T-cell (primary cell): ENCODE data around the gene MIF4GD. TPM values are rescaled to one million over a fixed set of nuclear protein-coding genes. Genes with fewer than 3 reads are reported as not detected.
"Not testable (repeated sequence)": the region's sequence is repeated elsewhere in the genome, so short reads cannot be mapped to it uniquely, and the experiment has no call there.

Source experiments
- ATAC-seq, 4 experiments: fragments of 200-7000 bp in 3 of 4; fragments of 150-1000 bp in 1 of 4; cut with Tn5 transposase; replicated peaks in 1 of 4; 1 replicate in 3 of 4; 2 replicates in 1 of 4; pipeline ENCODE4 v1.10.0; 2021; ENCODE audit warnings: moderate library complexity in 3 of 4, mild to moderate bottlenecking in 2 of 4, moderate number of reproducible peaks in 1 of 4
- CTCF ChIA-PET, 2 donors: fragments of 300-600 bp; sonication (Branson Sonifier 250); formaldehyde crosslinking; loops; one replicate each; lab custom pipeline; 2022; ENCODE audit warnings: antibody characterized with exemption in 2 of 2; lab: Charles Lee
- POLR2A ChIA-PET, 2 donors: fragments of 300-600 bp; sonication (Branson Sonifier 250); formaldehyde crosslinking; loops; one replicate each; lab custom pipeline; 2022; ENCODE audit warnings: antibody characterized with exemption in 2 of 2; lab: Charles Lee
- DNase-seq, 35 experiments: peaks; one replicate each; pipeline versions ENCODE4 v3.0.0 to v3.0.0-alpha.2; 2013 to 2023
- H3K27ac ChIP-seq: one replicate; pipeline ENCODE4 v1.5.1; 2013; ENCODE audit warnings: low read length
- H3K27me3 ChIP-seq, 2 experiments: replicated peaks in 1 of 2; 1 replicate in 1 of 2; 2 replicates in 1 of 2; pipeline versions ENCODE4 v1.6.1 to v1.7.0; 2013; ENCODE audit warnings: low read length in 1 of 2, mixed read lengths in 1 of 2; ENCODE audit not compliant: control insufficient read depth in 2 of 2, insufficient read depth in 2 of 2; ENCODE audit errors: extremely low read depth in 1 of 2
- H3K36me3 ChIP-seq, 2 donors: 1 replicate in 1 of 2; 2 replicates in 1 of 2; pipeline versions ENCODE4 v1.6.1 to v1.7.0; 2013; ENCODE audit warnings: low read length in 1 of 2; ENCODE audit not compliant: control insufficient read depth in 2 of 2, insufficient read depth in 1 of 2; ENCODE audit errors: extremely low read depth in 1 of 2
- H3K4me1 ChIP-seq, 2 experiments: 1 replicate in 1 of 2; 2 replicates in 1 of 2; pipeline versions ENCODE4 v1.6.1 to v1.7.0; 2013; ENCODE audit warnings: low read length in 2 of 2, mixed read lengths in 1 of 2; ENCODE audit not compliant: insufficient read depth in 2 of 2, control insufficient read depth in 1 of 2; ENCODE audit errors: extremely low read depth in 1 of 2
- H3K4me3 ChIP-seq, 2 donors: 1 replicate in 1 of 2; 2 replicates in 1 of 2; pipeline versions ENCODE4 v1.5.1 to v1.7.0; 2013; ENCODE audit warnings: mild to moderate bottlenecking in 2 of 2, low read length in 1 of 2, moderate library complexity in 1 of 2; ENCODE audit not compliant: control insufficient read depth in 1 of 2; ENCODE audit errors: extremely low read depth in 1 of 2
- H3K9me3 ChIP-seq: 2 replicates; pipeline ENCODE4 v1.7.0; 2013
- H3K27ac Mint-ChIP-seq, 2 donors: one replicate each; pipeline ENCODE4 v1.8.0; 2020 to 2021; ENCODE audit warnings: mild to moderate bottlenecking in 2 of 2, mixed read lengths in 2 of 2
- H3K27me3 Mint-ChIP-seq, 2 donors: one replicate each; pipeline ENCODE4 v1.8.0; 2021 to 2022; ENCODE audit warnings: mixed read lengths in 2 of 2
- H3K36me3 Mint-ChIP-seq: one replicate; pipeline ENCODE4 v1.8.0; 2021; ENCODE audit warnings: mixed read lengths
- H3K4me1 Mint-ChIP-seq, 3 donors: one replicate each; pipeline ENCODE4 v1.8.0; 2020 to 2022; ENCODE audit warnings: mixed read lengths in 3 of 3, mild to moderate bottlenecking in 1 of 3
- H3K4me3 Mint-ChIP-seq, 3 donors: one replicate each; pipeline ENCODE4 v1.8.0; 2020 to 2022; ENCODE audit warnings: mild to moderate bottlenecking in 3 of 3, mixed read lengths in 3 of 3, moderate library complexity in 3 of 3
- H3K9me3 Mint-ChIP-seq, 3 donors: one replicate each; pipeline ENCODE4 v1.8.0; 2020 to 2022; ENCODE audit warnings: mixed read lengths in 3 of 3
- WGBS: methylation state at CpG from one replicate; pipeline ENCODE4 v1.1.5; 2013; ENCODE audit warnings: missing lambda C conversion rate; ENCODE audit not compliant: insufficient coverage; 5-methylcytosine and 5-hydroxymethylcytosine counted together
- total RNA-seq, 35 experiments: library from RNA in 6 of 35; stranded (reverse) in 6 of 35; fragments of 120-200 nt in 1 of 35; gene quantifications; one replicate each; pipeline versions ENCODE4 v1.2.1 to v1.2.4 and lab custom pipeline; 2013 to 2026

The MIF4GD gene
- total RNA-seq, 5 donors from 2014 or later (not counting 1 experiment from before 2014, with no cell fraction given): 27.1 to 45.6 (median 39.2) TPM

DNA sequence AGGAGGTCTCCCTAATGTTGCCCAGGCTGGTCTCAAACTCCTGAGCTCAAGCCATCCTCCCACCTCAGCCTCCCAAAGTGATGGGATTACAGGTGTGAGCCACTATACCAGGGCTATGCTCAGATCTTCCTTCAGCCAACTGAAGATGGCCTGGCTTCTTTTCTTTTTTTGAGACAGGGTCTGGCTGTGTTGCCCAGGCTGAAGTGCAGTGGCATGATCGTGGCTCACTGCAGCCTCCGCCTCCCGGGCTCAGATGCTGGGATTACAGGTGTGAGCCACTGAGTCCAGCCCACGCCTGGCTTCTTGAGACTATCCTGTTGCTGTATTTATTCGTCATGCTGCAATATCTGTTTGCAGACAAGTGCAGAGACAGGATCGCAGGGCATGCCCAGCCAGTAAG is 14.1 kb upstream of the MIF4GD start:
- Mint-ChIP-seq H3K4me3 (no peak overlapping the region), H3K27ac (no peak overlapping the region), H3K36me3 (peaks cover 23% of the 10 kb centered on the region), H3K4me1 (peaks cover 14 to 22% (median 16%) of the 10 kb centered on the region in 3 donors), H3K27me3 (no peaks in the 10 kb centered on the region), H3K9me3 (no peaks in the 10 kb centered on the region)
- Histone ChIP-seq H3K4me3 (no peak overlapping the region), H3K4me1 (peaks cover 5 to 15% of the 10 kb centered on the region in 2 experiments), H3K27me3 (no peaks in the 10 kb centered on the region), H3K36me3 (peaks cover 16 to 34% of the 10 kb centered on the region in 2 donors), H3K9me3 (no peaks in the 10 kb centered on the region), H3K27ac (no peak overlapping the region)
- ChIA-PET CTCF (no interaction called here), POLR2A (no interaction called here)
- 85% methylated on average over 6 of the region's 6 CpGs for WGBS
- ATAC-seq: no peak
- no peak for DNase-seq

DNA sequence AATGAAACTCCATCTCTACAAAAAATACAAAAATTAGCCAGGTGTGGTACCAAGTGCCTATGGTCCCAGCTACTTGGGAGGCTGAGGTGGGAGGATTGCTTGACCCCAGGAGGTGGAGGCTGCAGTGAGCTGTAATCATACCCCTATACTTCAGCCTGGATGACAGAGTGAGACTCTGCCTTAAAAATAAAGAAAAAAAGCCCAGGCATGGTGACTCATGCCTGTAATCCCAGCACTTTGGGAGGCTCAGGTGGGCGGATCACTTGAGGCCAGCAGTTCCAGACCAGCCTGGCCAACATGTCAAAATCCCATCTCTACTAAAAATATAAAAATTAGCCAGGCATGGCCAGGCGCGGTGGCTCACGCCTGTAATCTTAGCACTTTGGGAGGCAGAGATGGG is 9.2 kb upstream of the MIF4GD start:
- ATAC-seq, H3K4me1 Mint-ChIP-seq, H3K9me3 Mint-ChIP-seq, H3K27ac ChIP-seq, H3K9me3 ChIP-seq, POLR2A ChIA-PET, H3K27ac Mint-ChIP-seq, H3K4me3 ChIP-seq, CTCF ChIA-PET, H3K4me3 Mint-ChIP-seq, H3K27me3 Mint-ChIP-seq, DNase-seq, H3K4me1 ChIP-seq, H3K27me3 ChIP-seq: not testable (repeated sequence)
- peaks cover 22% of the 10 kb centered on the region for H3K36me3 Mint-ChIP-seq
- WGBS: 100% methylated on average over 2 of the region's 4 CpGs
- H3K36me3 ChIP-seq: peaks cover 6 to 32% of the 10 kb centered on the region in 2 donors

DNA sequence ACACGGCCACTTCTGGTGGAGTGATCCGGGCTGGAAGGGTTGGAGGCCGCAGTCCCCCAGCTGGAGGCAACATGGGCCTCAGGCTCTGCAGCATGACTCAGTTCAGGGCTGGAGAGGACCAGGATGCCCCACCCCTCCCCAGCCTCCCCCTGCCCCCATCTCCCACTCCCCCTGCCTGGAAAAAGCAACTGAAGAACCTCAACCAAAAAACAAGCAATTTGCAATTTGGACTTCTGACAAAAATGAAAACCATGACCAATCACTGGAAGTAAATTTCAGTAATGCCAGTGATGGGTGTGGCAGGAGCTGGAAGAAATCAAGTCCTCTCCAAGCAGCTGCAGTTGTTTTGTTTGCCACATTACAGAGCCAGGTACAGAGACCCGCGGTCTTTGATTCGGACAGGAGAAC is 6.6 kb upstream of the MIF4GD start:
- ATAC-seq (no peak), DNase-seq (no peak)
- H3K27ac ChIP-seq: no peak overlapping the region
- ChIA-PET POLR2A (interaction anchor here in 1 of 2 donors (0.5 kb wide), 1 partner anchor 75 kb away, joined by 6 read pairs; no protein-coding TSS in a partner anchor), CTCF (no interaction called here)
- no peaks in the 10 kb centered on the region for H3K9me3 ChIP-seq
- Mint-ChIP-seq H3K4me3 (no peak overlapping the region), H3K9me3 (no peaks in the 10 kb centered on the region), H3K27me3 (no peaks in the 10 kb centered on the region), H3K36me3 (peaks cover 16% of the 10 kb centered on the region), H3K27ac (no peak overlapping the region), H3K4me1 (peaks cover 2 to 13% (median 8%) of the 10 kb centered on the region in 3 donors)
- no peaks in the 10 kb centered on the region for H3K27me3 ChIP-seq
- no peak overlapping the region for H3K4me3 ChIP-seq
- peaks cover 6 to 22% of the 10 kb centered on the region in 2 donors for H3K36me3 ChIP-seq
- peaks cover 0 to 7% of the 10 kb centered on the region in 2 experiments for H3K4me1 ChIP-seq
- WGBS: 95% methylated on average over 3 of the region's 6 CpGs

DNA sequence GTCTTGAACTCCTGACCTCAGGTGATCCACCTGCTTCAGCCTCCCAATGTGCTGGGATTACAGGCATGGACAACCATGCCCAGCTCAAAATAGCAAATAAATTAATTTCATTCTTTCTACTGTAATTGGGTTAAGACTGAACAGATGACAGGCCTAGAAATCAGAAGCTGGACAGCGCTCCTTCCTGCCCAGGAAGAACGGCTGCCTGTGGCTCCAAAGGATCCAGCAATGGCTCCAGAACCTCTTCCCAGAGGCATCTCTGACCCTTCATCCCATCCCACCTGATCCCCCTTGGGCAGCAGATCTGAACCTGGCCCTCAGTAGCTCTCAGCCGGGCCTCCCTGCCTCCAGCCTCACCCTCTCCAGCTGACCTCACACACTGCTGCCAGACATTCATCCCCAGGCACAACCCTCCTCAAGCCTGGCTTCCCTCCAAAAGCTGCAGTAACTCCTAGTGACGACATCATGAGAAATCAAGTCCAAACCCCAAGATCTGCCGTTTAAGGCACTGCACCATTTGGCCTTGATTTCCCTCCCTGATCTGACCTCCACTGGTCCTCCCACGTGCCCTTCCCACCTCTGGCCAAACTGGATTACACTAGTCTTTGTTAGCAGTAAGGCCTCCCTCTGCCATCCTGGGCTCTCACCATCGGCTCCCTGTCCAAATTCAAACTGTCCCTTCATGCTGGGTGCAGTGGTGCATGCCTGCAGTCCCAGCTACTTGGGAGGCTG is 3.1 kb upstream of the MIF4GD start:
- Mint-ChIP-seq H3K36me3 (peaks cover 10% of the 10 kb centered on the region), H3K4me1 (peaks cover 22 to 31% (median 24%) of the 10 kb centered on the region in 3 donors), H3K9me3 (no peaks in the 10 kb centered on the region), H3K27ac (peak overlapping the region; percentile 40 to 58), H3K27me3 (no peaks in the 10 kb centered on the region), H3K4me3 (peak overlapping the region in 1 of 3 donors; percentile 18)
- WGBS: 91% methylated on average over 6 of the region's 7 CpGs
- ATAC-seq (no peak), DNase-seq (no peak)
- peaks cover 0 to 11% of the 10 kb centered on the region in 2 donors for H3K36me3 ChIP-seq
- no peak overlapping the region for H3K27ac ChIP-seq
- H3K4me3 ChIP-seq: no peak overlapping the region
- ChIA-PET POLR2A (interaction anchor here in 1 of 2 donors (1.3 kb wide), 1 partner anchor 15 kb away, joined by 4 read pairs; the partner anchor contains the start of gene SLC25A19), CTCF (interaction anchor here in 1 of 2 donors (0.7 to 1.6 kb wide), 2 partner anchors 16 to 616 kb away, joined by 3 to 5 read pairs; partner anchors contain the start of gene SLC25A19)
- peaks cover 5 to 34% of the 10 kb centered on the region in 2 experiments for H3K4me1 ChIP-seq
- no peaks in the 10 kb centered on the region for H3K9me3 ChIP-seq
- no peaks in the 10 kb centered on the region for H3K27me3 ChIP-seq

- H3K4me3 ChIP-seq: peak overlapping the region in 1 of 2 donors; percentile 11
- H3K27me3 Mint-ChIP-seq: no peaks in the 10 kb centered on the region
- DNase-seq (no peak), ATAC-seq (no peak)
- peaks cover 0 to 6% of the 10 kb centered on the region in 2 donors for H3K36me3 ChIP-seq
- no peaks in the 10 kb centered on the region for H3K9me3 Mint-ChIP-seq
- ChIA-PET POLR2A (interaction anchor here in 1 of 2 donors (0.6 to 1.4 kb wide), 2 partner anchors 11 to 494 kb away, joined by 4 read pairs; partner anchors contain the start of genes GGA3 and MRPS7), CTCF (interaction anchor here in 1 of 2 donors (1.6 kb wide), 1 partner anchor 17 kb away, joined by 5 read pairs; the partner anchor contains the start of gene SLC25A19)
- peak overlapping the region; percentile 53 to 81 for H3K27ac Mint-ChIP-seq
- peaks cover 24 to 39% (median 29%) of the 10 kb centered on the region in 3 donors for H3K4me1 Mint-ChIP-seq
- peak overlapping the region; percentile 22 to 84 (median 80) for H3K4me3 Mint-ChIP-seq
- H3K36me3 Mint-ChIP-seq: peaks cover 5% of the 10 kb centered on the region
- no peaks in the 10 kb centered on the region for H3K9me3 ChIP-seq
- H3K27me3 ChIP-seq: no peaks in the 10 kb centered on the region
- WGBS: no CpG with 5 or more reads among the region's 3 CpGs
- H3K27ac ChIP-seq: no peak overlapping the region
- peaks cover 5 to 36% of the 10 kb centered on the region in 2 experiments for H3K4me1 ChIP-seq
Observed at GRCh38 chr17:75272848-75273184, 1.8 kb upstream of the MIF4GD start.

DNA sequence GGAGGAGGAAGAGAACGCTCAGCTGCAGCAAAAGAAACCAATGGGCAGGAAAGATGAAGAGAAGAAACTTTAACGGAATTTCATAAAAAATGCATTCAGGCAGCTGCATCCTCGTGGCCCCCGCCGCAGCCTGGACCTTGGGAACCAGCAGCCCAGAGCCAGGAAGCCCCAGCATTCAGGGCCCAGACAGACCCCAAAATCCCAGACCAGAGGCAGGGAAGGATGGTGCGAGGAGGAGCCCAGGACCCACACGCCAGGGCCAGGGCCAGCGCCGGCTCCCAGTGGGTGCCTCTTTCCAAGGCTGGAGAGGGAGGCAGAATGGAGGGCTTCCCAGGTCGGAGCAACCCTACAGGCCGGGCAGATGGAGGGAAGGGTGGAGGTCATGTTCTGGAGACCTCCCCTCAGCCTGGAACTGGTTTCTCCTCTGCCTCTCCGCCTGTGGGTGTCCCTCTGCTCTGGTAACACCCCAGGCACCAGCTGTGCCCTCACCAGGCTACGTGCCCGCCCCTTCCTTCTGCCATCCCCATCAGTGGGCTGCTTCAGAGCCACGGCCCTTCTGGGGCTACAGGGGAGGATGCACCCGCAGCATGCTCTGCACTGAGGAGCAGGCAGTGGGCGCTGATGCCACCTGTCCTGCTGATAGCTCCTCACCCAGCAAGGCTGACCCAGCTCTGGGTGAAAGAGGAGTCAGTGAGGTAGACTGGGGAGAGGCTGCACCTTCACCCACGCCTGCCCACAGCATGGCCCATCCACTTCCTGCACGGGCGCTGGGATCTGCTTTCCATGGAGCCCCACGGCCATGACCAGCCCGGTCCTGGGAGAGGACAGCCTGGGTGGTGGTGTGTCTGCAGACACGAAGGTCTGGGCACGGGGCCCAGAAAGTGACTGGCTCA is 1.2 kb upstream of the MIF4GD start:
- H3K9me3 ChIP-seq: no peaks in the 10 kb centered on the region
- H3K27ac ChIP-seq: peak overlapping the region; percentile 85
- no peaks in the 10 kb centered on the region for H3K27me3 ChIP-seq
- ChIA-PET POLR2A (interaction anchor here (0.6 to 1.9 kb wide), 5 partner anchors 10 to 493 kb away, joined by 4 to 22 read pairs (median 5); partner anchors contain the start of genes GGA3 (in 2 of the 2) and MRPS7 (in 2 of the 2)), CTCF (interaction anchor here in 1 of 2 donors (1.3 to 2.7 kb wide), 4 partner anchors 11 to 158 kb away, joined by 5 to 58 read pairs (median 10); partner anchors contain the start of genes GGA3, MRPS7 and SLC25A19)
- ATAC-seq (no peak), DNase-seq (no peak)
- H3K36me3 Mint-ChIP-seq: peaks cover 6% of the 10 kb centered on the region
- H3K4me1 Mint-ChIP-seq: peaks cover 24 to 40% (median 31%) of the 10 kb centered on the region in 3 donors
- H3K36me3 ChIP-seq: peaks cover 0 to 7% of the 10 kb centered on the region in 2 donors
- H3K9me3 Mint-ChIP-seq: no peaks in the 10 kb centered on the region
- peak overlapping the region; percentile 79 to 92 for H3K4me3 ChIP-seq
- 53% methylated on average over 16 of the region's 24 CpGs for WGBS
- peaks cover 5 to 36% of the 10 kb centered on the region in 2 experiments for H3K4me1 ChIP-seq
- H3K4me3 Mint-ChIP-seq: peak overlapping the region; percentile 80 to 84 (median 81)
- peak overlapping the region; percentile 81 to 91 for H3K27ac Mint-ChIP-seq
- H3K27me3 Mint-ChIP-seq: no peaks in the 10 kb centered on the region
